Kidney (tissue), 14 donors: ENCODE data around the gene ZNF236. TPM values are rescaled to one million over a fixed set of nuclear protein-coding genes. Genes with fewer than 3 reads are reported as not detected.

Source experiments
- DNase-seq, 5 donors: peaks; one replicate each; pipeline ENCODE4 v3.0.0-alpha.2; 2013 to 2020
- FAIRE-seq: peaks from 2 replicates; lab custom pipeline; 2012; peaks lifted over from hg19 to GRCh38; lab: Jason Lieb, UNC
- H3K27ac ChIP-seq, 2 donors: one replicate each; pipeline ENCODE4 v1.7.0; 2013; ENCODE audit warnings: low read depth in 2 of 2, low read length in 2 of 2, inconsistent platforms in 1 of 2
- H3K27me3 ChIP-seq: one replicate; pipeline ENCODE4 v1.7.1; 2013; ENCODE audit warnings: low read length, inconsistent platforms; ENCODE audit not compliant: control insufficient read depth, insufficient read depth
- H3K36me3 ChIP-seq, 3 donors: one replicate each; pipeline versions ENCODE4 v1.7.0 to v1.7.1; 2013; ENCODE audit warnings: low read length in 3 of 3, control low read depth in 1 of 3, inconsistent platforms in 1 of 3; ENCODE audit not compliant: insufficient read depth in 3 of 3, control insufficient read depth in 2 of 3
- H3K4me1 ChIP-seq, 3 donors: one replicate each; pipeline versions ENCODE4 v1.7.0 to v1.7.1; 2013; ENCODE audit warnings: low read length in 3 of 3, inconsistent platforms in 1 of 3, low read depth in 1 of 3; ENCODE audit not compliant: control insufficient read depth in 2 of 3, insufficient read depth in 2 of 3
- H3K4me3 ChIP-seq, 3 donors: one replicate each; pipeline versions ENCODE4 v1.7.0 to v1.8.1; 2013; ENCODE audit warnings: low read length in 3 of 3, control low read depth in 1 of 3, inconsistent platforms in 1 of 3
- H3K9ac ChIP-seq, 3 donors: one replicate each; pipeline versions ENCODE4 v1.7.0 to v1.7.1; 2013; ENCODE audit warnings: low read length in 3 of 3, control low read depth in 1 of 3, inconsistent platforms in 1 of 3
- H3K9me3 ChIP-seq, 3 donors: one replicate each; pipeline versions ENCODE4 v1.7.0 to v1.7.1; 2013; ENCODE audit warnings: low read length in 3 of 3, control low read depth in 1 of 3, inconsistent platforms in 1 of 3; ENCODE audit not compliant: control insufficient read depth in 2 of 3, insufficient read depth in 1 of 3
- CTCF ChIP-seq: IDR thresholded peaks from 3 replicates; pipeline ENCODE4 v1.5.1; 2012; ENCODE audit warnings: mild to moderate bottlenecking, moderate library complexity, borderline replicate concordance; ENCODE audit not compliant: insufficient read depth; ENCODE audit errors: extremely low read depth
- intact Hi-C: fragments of 100-400 bp; cut with DNase I; formaldehyde crosslinking; loops from one replicate; pipeline ENCODE4 v1.11.1; 2022
- polyA plus RNA-seq: library from polyadenylated mRNA; stranded (reverse); fragments of 350-450 nt; fragmentation: Illumina TruSeq; extraction: RNeasy Lipid Tissue Mini Kit (QIAGEN cat#74804); gene quantifications from one replicate; pipeline ENCODE4 v1.2.3, GENCODE V29; 2014; ENCODE audit warnings: low read depth, low replicate concordance; ENCODE audit not compliant: insufficient read depth
- total RNA-seq: library from RNA; stranded (reverse); fragmentation: NEBNext Ultra II Directional; extraction: Animal tissue kit (Norgen Biotek cat#: 25700); gene quantifications from one replicate; pipeline ENCODE4 v1.2.1, GENCODE V29; 2021
- donor health status: control.
- donor health status: control.
- donor health status: control.
- donor health status: control.
- donor health status: control.
- donor health status: DM: yes; HTN: yes; CAD: no.
- donor health status: Normal renal cell carcinoma (clear cell type).

The ZNF236 gene
- total and polyA plus RNA-seq, 2 donors from 2014 or later: 1.1 to 18.6 TPM

GRCh38 chr18:76844742-76845477 lies 22.6 kb downstream of the ZNF236 start:
- Histone ChIP-seq H3K36me3 (no peaks in the 10 kb centered on the region), H3K9ac (no peak overlapping the region), H3K27ac (no peak overlapping the region), H3K4me1 (no peaks in the 10 kb centered on the region), H3K27me3 (no peaks in the 10 kb centered on the region), H3K4me3 (no peak overlapping the region), H3K9me3 (no peaks in the 10 kb centered on the region)
- DNase-seq (no peak), FAIRE-seq (no peak)
- intact Hi-C loops: no loop called here
- no peak for TF ChIP-seq CTCF

- intact Hi-C loops: no loop called here
- H3K36me3 ChIP-seq: no peaks in the 10 kb centered on the region
- H3K4me3 ChIP-seq: no peak overlapping the region
- H3K9ac ChIP-seq: no peak overlapping the region
- no peak overlapping the region for H3K27ac ChIP-seq
- H3K4me1 ChIP-seq: no peaks in the 10 kb centered on the region
- H3K9me3 ChIP-seq: no peaks in the 10 kb centered on the region
- FAIRE-seq: no peak
- no peaks in the 10 kb centered on the region for H3K27me3 ChIP-seq
- TF ChIP-seq CTCF: no peak
- no peak for DNase-seq
Measured at GRCh38 chr18:76846217-76846616, 23.9 kb downstream of the ZNF236 start.

GRCh38 chr18:76847916-76848315 lies 25.6 kb downstream of the ZNF236 start:
- intact Hi-C loops: no loop called here
- no peaks in the 10 kb centered on the region for H3K36me3 ChIP-seq
- H3K27me3 ChIP-seq: no peaks in the 10 kb centered on the region
- no peak overlapping the region for H3K4me3 ChIP-seq
- no peak for TF ChIP-seq CTCF
- DNase-seq: no peak
- H3K4me1 ChIP-seq: no peaks in the 10 kb centered on the region
- no peak overlapping the region for H3K9ac ChIP-seq
- FAIRE-seq: no peak
- H3K9me3 ChIP-seq: no peaks in the 10 kb centered on the region
- no peak overlapping the region for H3K27ac ChIP-seq
